WTC11 (cell line): Measurements from ENCODE around the gene MBP. TPM values are rescaled to one million over a fixed set of nuclear protein-coding genes. Genes with fewer than 3 reads are reported as not detected.

Source experiments
- ATAC-seq: fragments of 200-7000 bp; cut with Tn5 transposase; 2 replicates; pipeline ENCODE4 v1.10.0; 2021; ENCODE audit warnings: mild to moderate bottlenecking, moderate library complexity
- CTCF ChIA-PET: fragments of 300-600 bp; sonication (Branson Sonifier 250); formaldehyde crosslinking; loops from one replicate; lab custom pipeline; 2021; ENCODE audit warnings: antibody characterized with exemption; lab: Charles Lee
- POLR2A ChIA-PET: fragments of 350-600 bp; sonication (Branson Sonifier 250); formaldehyde crosslinking; loops from one replicate; lab custom pipeline; 2021; ENCODE audit warnings: antibody characterized with exemption; lab: Charles Lee
- DNase-seq: peaks from one replicate; pipeline ENCODE4 v3.0.0; 2021; ENCODE audit warnings: low spot score
- H3K27ac Mint-ChIP-seq: 2 replicates; pipeline ENCODE4 v1.8.0; 2021; ENCODE audit warnings: mixed read lengths
- H3K27me3 Mint-ChIP-seq: 2 replicates; pipeline ENCODE4 v1.8.0; 2021; ENCODE audit warnings: low read depth, mild to moderate bottlenecking, moderate library complexity, mixed read lengths
- H3K36me3 Mint-ChIP-seq: 2 replicates; pipeline ENCODE4 v1.8.0; 2021; ENCODE audit warnings: mixed read lengths
- H3K4me1 Mint-ChIP-seq: 2 replicates; pipeline ENCODE4 v1.8.0; 2022; ENCODE audit warnings: mixed read lengths
- H3K4me3 Mint-ChIP-seq: 2 replicates; pipeline ENCODE4 v1.8.0; 2021; ENCODE audit warnings: mild to moderate bottlenecking, moderate library complexity, mixed read lengths
- H3K9me3 Mint-ChIP-seq: 2 replicates; pipeline ENCODE4 v1.8.0; 2021; ENCODE audit warnings: mixed read lengths
- FOXP1 ChIP-seq: sonication (generic); formaldehyde crosslinking; IDR thresholded peaks from 2 replicates; pipeline ENCODE4 v1.8.0; 2022; ENCODE audit warnings: missing genetic modification reagents, mild to moderate bottlenecking, moderate library complexity, borderline replicate concordance
- GABPB1 ChIP-seq: sonication (generic); formaldehyde crosslinking; IDR thresholded peaks from 2 replicates; pipeline ENCODE4 v1.8.1; 2023; ENCODE audit warnings: mild to moderate bottlenecking, missing genetic modification reagents
- GTF2I ChIP-seq: fragments of 250-450 bp; sonication (Bioruptor Pico); conservative IDR thresholded peaks from 2 replicates; pipeline ENCODE4 v1.4.0; 2021; ENCODE audit warnings: mild to moderate bottlenecking
- NFYB ChIP-seq: sonication (generic); formaldehyde crosslinking; conservative IDR thresholded peaks from 2 replicates; pipeline ENCODE4 v1.8.0; 2022; ENCODE audit warnings: low read depth, missing genetic modification reagents
- RELA ChIP-seq: sonication (generic); formaldehyde crosslinking; IDR thresholded peaks from 2 replicates; pipeline ENCODE4 v1.8.1; 2022; ENCODE audit warnings: missing genetic modification reagents, mild to moderate bottlenecking, borderline replicate concordance
- ZBTB21 ChIP-seq: sonication (generic); formaldehyde crosslinking; IDR thresholded peaks from 2 replicates; pipeline ENCODE4 v1.8.1; 2023; ENCODE audit warnings: mild to moderate bottlenecking, missing genetic modification reagents, borderline replicate concordance
- ZNF232 ChIP-seq: sonication (generic); formaldehyde crosslinking; IDR thresholded peaks from 2 replicates; pipeline ENCODE4 v1.8.0; 2022; ENCODE audit warnings: mild to moderate bottlenecking, missing genetic modification reagents
- total RNA-seq: library from RNA; stranded (reverse); gene quantifications from 3 replicates; pipeline ENCODE4 v1.2.3, GENCODE V29; 2021
- TF ChIP-seq, protein P1 (sequence below): sonication (generic); formaldehyde crosslinking; IDR thresholded peaks from 2 replicates; pipeline ENCODE4 v1.8.0; 2023; ENCODE audit warnings: missing genetic modification reagents
- TF ChIP-seq, protein P2 (sequence below): sonication (generic); formaldehyde crosslinking; IDR thresholded peaks from 2 replicates; pipeline ENCODE4 v1.8.1; 2022; ENCODE audit warnings: mild to moderate bottlenecking, moderate library complexity, missing genetic modification reagents
- TF ChIP-seq, protein P3 (sequence below): sonication (generic); formaldehyde crosslinking; IDR thresholded peaks from 2 replicates; pipeline ENCODE4 v1.8.0; 2023; ENCODE audit warnings: missing genetic modification reagents, mild to moderate bottlenecking, borderline replicate concordance
- TF ChIP-seq, protein P4 (sequence below): fragments of 250-450 bp; sonication (Bioruptor Pico); IDR thresholded peaks from 2 replicates; pipeline ENCODE4 v1.9.0; 2021; ENCODE audit warnings: moderate library complexity, mild to moderate bottlenecking, inconsistent platforms, borderline replicate concordance
- TF ChIP-seq, protein P5 (sequence below): sonication (generic); formaldehyde crosslinking; IDR thresholded peaks from 2 replicates; pipeline ENCODE4 v1.8.1; 2022; ENCODE audit warnings: missing genetic modification reagents, borderline replicate concordance

The MBP gene
- total RNA-seq, 1 experiment from 2014 or later, result 19.6 TPM

DNA sequence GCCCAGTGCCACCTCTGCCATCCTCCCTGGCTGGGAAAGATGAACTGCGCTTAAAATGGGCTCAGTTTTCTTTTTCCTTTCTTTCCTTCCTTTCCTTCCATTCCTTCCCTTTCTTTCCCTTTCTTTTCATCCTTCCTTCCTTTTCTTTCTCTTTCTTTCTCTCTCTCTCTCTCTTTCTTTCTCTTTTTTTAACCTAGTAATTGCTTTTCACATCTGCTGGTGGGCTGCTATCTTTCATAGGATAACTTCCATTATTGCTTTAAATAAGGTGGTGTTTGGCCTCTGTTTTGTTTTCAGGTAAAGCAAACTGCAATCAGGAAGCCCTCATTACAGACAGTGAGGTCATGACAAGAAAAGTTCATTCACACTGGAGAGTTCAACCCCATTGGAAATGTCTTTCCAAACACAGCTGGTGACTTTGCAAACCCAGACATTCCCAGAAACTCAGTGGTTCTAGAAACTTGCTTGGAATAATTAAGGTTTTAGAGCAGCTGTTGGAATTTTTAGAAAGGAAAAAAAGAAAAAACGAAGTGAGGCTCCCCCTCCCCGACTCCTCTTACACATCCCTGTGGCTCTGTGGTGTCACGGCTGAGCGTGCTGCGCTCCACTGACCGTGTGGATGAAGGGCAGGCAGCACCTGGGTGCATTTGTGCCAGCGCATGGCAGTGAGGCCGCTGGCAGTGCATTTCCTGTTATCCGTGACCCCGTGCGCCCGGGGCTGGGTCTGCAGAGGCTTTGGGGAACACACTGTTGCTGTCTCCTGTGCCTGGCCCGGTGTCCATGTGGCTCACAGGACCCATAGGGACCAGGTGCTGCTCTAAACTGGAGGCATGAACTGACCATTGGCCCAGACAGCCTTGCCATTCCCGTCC lies 76.9 kb downstream of the MBP start:
- Mint-ChIP-seq H3K36me3 (no peaks in the 10 kb centered on the region), H3K27ac (peak overlapping the region; percentile 68), H3K4me1 (peaks cover 49% of the 10 kb centered on the region), H3K9me3 (no peaks in the 10 kb centered on the region), H3K4me3 (no peak overlapping the region)
- no peak for ATAC-seq
- ChIA-PET CTCF (interaction anchor here (0.6 to 1.7 kb wide), 13 partner anchors 11 to 227 kb away, joined by 3 to 8 read pairs (median 4); no protein-coding TSS in a partner anchor), POLR2A (no interaction called here)
- no peak for DNase-seq
- TF ChIP-seq, protein P1, sequence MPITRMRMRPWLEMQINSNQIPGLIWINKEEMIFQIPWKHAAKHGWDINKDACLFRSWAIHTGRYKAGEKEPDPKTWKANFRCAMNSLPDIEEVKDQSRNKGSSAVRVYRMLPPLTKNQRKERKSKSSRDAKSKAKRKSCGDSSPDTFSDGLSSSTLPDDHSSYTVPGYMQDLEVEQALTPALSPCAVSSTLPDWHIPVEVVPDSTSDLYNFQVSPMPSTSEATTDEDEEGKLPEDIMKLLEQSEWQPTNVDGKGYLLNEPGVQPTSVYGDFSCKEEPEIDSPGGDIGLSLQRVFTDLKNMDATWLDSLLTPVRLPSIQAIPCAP, result no peak
- TF ChIP-seq, protein P2, sequence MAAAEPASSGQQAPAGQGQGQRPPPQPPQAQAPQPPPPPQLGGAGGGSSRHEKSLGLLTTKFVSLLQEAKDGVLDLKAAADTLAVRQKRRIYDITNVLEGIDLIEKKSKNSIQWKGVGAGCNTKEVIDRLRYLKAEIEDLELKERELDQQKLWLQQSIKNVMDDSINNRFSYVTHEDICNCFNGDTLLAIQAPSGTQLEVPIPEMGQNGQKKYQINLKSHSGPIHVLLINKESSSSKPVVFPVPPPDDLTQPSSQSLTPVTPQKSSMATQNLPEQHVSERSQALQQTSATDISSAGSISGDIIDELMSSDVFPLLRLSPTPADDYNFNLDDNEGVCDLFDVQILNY, result no peak
- no peak for TF ChIP-seq ZBTB21 (CRISPR knock-in tag)
- TF ChIP-seq, all 79 proteins: peak for 0
- H3K27me3 Mint-ChIP-seq, result no peaks in the 10 kb centered on the region

DNA sequence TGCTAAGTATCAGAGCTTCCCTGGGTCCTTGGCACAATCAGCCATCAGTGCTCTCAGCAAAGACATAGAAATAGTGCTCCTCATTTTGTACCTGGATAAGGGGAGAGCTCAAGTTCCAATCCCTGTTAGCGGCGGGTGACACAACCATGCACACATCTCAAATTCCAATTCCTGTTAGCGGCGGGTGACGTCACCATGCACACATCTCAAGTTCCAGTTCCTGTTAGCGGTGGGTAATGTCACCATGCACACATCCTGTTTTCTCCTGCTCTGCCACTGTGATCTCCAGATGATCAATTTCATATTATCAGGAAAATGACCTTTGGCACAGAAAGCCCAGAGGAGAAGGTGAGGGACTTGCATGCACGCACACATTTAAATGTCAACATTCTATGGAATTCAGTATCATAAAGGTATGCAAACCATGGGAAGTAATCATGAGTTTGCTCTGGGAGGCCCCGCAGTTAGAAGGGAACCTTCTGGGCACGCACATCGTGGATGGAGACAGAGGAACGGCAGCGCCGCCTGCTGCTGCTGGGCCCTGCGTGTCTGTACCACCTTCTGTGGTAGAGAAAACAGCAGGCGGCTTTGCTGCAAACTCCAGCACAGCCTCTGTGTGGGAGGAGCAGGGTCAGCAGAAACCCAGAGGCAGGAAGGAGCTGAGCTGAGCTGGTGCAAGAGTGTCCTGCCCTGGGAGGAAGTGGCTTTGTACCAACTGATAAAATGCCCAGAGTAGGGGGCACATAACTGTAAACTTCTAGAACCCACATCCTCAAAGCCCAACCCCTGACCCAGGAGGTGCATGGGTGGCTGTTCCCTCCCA lies 77.8 kb downstream of the MBP start:
- Mint-ChIP-seq H3K4me3 (no peak overlapping the region), H3K27ac (peak overlapping the region; percentile 19; the same call in 1 of the 2 replicates)

More for the DNA sequence above, 77.8 kb downstream of the MBP start:
- H3K4me1 Mint-ChIP-seq, result peaks cover 49% of the 10 kb centered on the region
- TF ChIP-seq RELA (CRISPR knock-in tag) (no peak), GABPB1 (no peak), NFYB (CRISPR knock-in tag) (no peak), GTF2I (CRISPR knock-in tag) (no peak), FOXP1 (CRISPR knock-in tag) (no peak), ZNF232 (CRISPR knock-in tag) (no peak)
- TF ChIP-seq, protein P3, sequence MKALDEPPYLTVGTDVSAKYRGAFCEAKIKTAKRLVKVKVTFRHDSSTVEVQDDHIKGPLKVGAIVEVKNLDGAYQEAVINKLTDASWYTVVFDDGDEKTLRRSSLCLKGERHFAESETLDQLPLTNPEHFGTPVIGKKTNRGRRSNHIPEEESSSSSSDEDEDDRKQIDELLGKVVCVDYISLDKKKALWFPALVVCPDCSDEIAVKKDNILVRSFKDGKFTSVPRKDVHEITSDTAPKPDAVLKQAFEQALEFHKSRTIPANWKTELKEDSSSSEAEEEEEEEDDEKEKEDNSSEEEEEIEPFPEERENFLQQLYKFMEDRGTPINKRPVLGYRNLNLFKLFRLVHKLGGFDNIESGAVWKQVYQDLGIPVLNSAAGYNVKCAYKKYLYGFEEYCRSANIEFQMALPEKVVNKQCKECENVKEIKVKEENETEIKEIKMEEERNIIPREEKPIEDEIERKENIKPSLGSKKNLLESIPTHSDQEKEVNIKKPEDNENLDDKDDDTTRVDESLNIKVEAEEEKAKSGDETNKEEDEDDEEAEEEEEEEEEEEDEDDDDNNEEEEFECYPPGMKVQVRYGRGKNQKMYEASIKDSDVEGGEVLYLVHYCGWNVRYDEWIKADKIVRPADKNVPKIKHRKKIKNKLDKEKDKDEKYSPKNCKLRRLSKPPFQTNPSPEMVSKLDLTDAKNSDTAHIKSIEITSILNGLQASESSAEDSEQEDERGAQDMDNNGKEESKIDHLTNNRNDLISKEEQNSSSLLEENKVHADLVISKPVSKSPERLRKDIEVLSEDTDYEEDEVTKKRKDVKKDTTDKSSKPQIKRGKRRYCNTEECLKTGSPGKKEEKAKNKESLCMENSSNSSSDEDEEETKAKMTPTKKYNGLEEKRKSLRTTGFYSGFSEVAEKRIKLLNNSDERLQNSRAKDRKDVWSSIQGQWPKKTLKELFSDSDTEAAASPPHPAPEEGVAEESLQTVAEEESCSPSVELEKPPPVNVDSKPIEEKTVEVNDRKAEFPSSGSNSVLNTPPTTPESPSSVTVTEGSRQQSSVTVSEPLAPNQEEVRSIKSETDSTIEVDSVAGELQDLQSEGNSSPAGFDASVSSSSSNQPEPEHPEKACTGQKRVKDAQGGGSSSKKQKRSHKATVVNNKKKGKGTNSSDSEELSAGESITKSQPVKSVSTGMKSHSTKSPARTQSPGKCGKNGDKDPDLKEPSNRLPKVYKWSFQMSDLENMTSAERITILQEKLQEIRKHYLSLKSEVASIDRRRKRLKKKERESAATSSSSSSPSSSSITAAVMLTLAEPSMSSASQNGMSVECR (CRISPR knock-in tag), result no peak
- TF ChIP-seq, protein P4, sequence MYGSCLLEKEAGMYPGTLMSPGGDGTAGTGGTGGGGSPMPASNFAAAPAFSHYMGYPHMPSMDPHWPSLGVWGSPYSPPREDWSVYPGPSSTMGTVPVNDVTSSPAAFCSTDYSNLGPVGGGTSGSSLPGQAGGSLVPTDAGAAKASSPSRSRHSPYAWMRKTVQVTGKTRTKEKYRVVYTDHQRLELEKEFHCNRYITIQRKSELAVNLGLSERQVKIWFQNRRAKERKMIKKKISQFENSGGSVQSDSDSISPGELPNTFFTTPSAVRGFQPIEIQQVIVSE (CRISPR knock-in tag), result no peak
- TF ChIP-seq, protein P5, sequence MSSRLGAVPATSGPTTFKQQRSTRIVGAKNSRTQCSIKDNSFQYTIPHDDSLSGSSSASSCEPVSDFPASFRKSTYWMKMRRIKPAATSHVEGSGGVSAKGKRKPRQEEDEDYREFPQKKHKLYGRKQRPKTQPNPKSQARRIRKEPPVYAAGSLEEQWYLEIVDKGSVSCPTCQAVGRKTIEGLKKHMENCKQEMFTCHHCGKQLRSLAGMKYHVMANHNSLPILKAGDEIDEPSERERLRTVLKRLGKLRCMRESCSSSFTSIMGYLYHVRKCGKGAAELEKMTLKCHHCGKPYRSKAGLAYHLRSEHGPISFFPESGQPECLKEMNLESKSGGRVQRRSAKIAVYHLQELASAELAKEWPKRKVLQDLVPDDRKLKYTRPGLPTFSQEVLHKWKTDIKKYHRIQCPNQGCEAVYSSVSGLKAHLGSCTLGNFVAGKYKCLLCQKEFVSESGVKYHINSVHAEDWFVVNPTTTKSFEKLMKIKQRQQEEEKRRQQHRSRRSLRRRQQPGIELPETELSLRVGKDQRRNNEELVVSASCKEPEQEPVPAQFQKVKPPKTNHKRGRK (CRISPR knock-in tag), result no peak
- no peaks in the 10 kb centered on the region for H3K9me3 Mint-ChIP-seq
- no peaks in the 10 kb centered on the region for H3K36me3 Mint-ChIP-seq
- H3K27me3 Mint-ChIP-seq, result no peaks in the 10 kb centered on the region
- CTCF ChIA-PET, result interaction anchor here (0.6 to 1.7 kb wide), 12 partner anchors 12 to 226 kb away, joined by 3 to 8 read pairs (median 3); no protein-coding TSS in a partner anchor
- DNase-seq (peak; percentile 62), ATAC-seq (peak; percentile 80)
- POLR2A ChIA-PET, result interaction anchor here (0.9 kb wide), 1 partner anchor 45 kb away, joined by 3 read pairs; no protein-coding TSS in a partner anchor
